NT2/D1 (cell line): ENCODE measurements around the gene ITPK1.

Source experiments
- YY1 ChIP-seq: IDR thresholded peaks from 2 replicates; pipeline ENCODE4 v1.6.1; 2011; ENCODE audit not compliant: insufficient read length, insufficient read depth
- ZNF274 ChIP-seq: IDR thresholded peaks from 2 replicates; pipeline ENCODE4 v1.6.1; 2011; ENCODE audit warnings: mild to moderate bottlenecking, low read depth, low read length

GRCh38 chr14:93029417-93029816 is 86.3 kb downstream of the ITPK1 start:
- TF ChIP-seq YY1 (no peak), ZNF274 (no peak)
